Activated T-cell treated with anti-CD3 and anti-CD28 coated beads, Interleukin-2, amount 50 U/mL, for 24 hours (primary cell): ENCODE data around the gene MED22.
"Not testable (repeated sequence)": the region's sequence is repeated elsewhere in the genome, so short reads cannot be mapped to it uniquely, and the experiment has no call there.

ENCODE experiments used
- DNase-seq: peaks from one replicate; pipeline ENCODE4 v3.0.0-alpha.2; 2020
- H3K27ac Mint-ChIP-seq: 2 replicates; pipeline ENCODE4 v1.8.0; 2020; ENCODE audit warnings: mild to moderate bottlenecking, mixed read lengths
- H3K27me3 Mint-ChIP-seq: 2 replicates; pipeline ENCODE4 v1.8.0; 2020; ENCODE audit warnings: mixed read lengths
- H3K36me3 Mint-ChIP-seq: 2 replicates; pipeline ENCODE4 v1.8.0; 2020; ENCODE audit warnings: low read depth, mixed read lengths
- H3K4me1 Mint-ChIP-seq: 2 replicates; pipeline ENCODE4 v1.8.0; 2020; ENCODE audit warnings: low read depth, mixed read lengths
- H3K4me3 Mint-ChIP-seq: 2 replicates; pipeline ENCODE4 v1.8.0; 2020; ENCODE audit warnings: mild to moderate bottlenecking, moderate library complexity, mixed read lengths
- H3K9me3 Mint-ChIP-seq: 2 replicates; pipeline ENCODE4 v1.8.0; 2020; ENCODE audit warnings: mixed read lengths

MED22 gene

DNA sequence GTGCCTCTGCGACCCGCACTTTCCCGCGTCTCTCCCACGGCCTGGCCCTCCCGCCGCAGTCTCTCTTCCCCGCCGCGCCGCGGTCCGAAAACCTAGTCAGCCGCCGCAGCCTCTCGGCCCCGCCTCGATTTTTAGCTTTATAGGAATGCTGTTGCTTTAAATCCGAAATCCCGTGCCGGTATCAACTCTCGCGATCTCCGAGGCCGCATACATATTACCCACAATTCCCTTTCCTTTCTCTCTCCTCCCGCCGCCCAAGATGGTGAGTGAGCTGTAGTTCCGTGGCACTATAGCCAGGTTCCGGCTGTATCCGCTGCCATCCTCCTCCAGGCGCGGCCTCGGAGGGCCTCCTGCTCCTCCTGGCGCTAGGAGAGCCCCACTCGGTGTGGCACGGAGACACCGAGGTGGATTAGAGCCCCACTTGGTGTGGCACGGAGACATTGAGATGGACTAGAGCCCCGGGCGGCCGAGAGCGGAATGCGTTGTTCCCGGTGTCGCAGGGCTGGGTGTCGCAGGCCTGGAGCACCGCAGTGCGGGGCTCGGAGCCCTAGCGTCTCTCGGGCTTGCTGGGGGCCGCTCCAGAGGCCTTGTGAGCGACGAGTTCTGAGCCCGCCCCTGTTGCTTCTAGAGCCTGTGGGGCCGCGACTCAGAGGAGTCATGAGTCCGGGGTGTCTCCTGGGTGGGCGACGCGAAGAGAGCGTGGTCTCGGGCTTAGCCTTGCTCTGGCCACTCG lies at the start of gene MED22, which contains the start of gene RPL7A:
MED22 (minus strand) TSS at position 147 of the 733 bp plus-strand sequence. CDS start 1,469 bp downstream, outside the sequence.
RPL7A (plus strand) TSS at position 234 of the 733 bp plus-strand sequence; CDS start at position 260, 26 bp downstream.
- Mint-ChIP-seq H3K4me3 (peak within 1 kb of the TSS; percentile 98), H3K27me3 (no peaks in the 10 kb centered on the region), H3K36me3 (peaks cover 94% of the 10 kb centered on the region), H3K4me1 (peaks cover 48% of the 10 kb centered on the region), H3K27ac (peak within 1 kb of the TSS; percentile 99), H3K9me3 (no peaks in the 10 kb centered on the region)
- peak; percentile 92 for DNase-seq

DNA sequence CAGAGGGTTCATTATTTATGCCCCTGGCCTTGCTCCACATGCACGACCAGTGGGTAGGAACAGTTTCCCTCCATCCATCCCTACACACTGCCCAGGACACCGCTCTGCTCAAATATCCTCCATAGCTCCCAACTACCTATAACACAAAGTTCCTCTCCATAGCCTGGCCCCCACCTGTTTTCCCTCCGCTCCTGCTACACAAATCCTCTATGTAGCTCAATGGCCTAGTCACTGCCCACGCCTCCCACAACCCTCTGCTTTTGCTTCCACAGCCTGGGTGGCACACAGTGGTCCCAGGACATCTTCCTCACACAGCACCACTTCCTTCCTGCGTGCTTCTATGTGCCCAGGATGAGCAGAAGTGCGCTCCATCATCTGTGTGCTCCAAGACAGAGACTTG lies 49.4 kb upstream of the MED22 start:
- Mint-ChIP-seq H3K27me3 (no peaks in the 10 kb centered on the region), H3K27ac (no peak overlapping the region), H3K36me3 (peaks cover 8% of the 10 kb centered on the region), H3K4me1 (no peaks in the 10 kb centered on the region), H3K4me3 (no peak overlapping the region), H3K9me3 (no peaks in the 10 kb centered on the region)
- DNase-seq: no peak

DNA sequence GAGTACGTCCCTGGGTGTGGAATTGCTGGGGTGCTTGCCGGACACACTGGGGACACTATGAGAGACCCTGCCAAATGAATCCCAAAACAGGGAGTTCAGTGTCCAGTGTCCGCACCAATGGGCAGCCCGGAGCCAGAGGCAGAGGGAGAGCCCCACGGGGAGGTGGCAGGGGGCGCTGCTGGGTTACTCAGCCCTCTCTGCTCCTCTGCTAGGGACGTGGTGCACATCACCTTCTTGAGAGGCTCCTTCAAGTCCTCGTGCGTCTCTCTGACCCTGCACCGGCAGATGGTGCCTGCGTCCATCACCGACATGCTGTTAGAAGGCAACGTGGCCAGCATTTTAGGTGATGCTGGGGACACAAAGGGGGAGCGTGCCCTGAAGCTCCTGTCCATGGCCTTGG lies 49.0 kb upstream of the MED22 start:
- Mint-ChIP-seq H3K27me3 (no peaks in the 10 kb centered on the region), H3K4me3 (no peak overlapping the region), H3K4me1 (no peaks in the 10 kb centered on the region), H3K36me3 (peaks cover 7% of the 10 kb centered on the region), H3K27ac (no peak overlapping the region), H3K9me3 (no peaks in the 10 kb centered on the region)
- DNase-seq: no peak

DNA sequence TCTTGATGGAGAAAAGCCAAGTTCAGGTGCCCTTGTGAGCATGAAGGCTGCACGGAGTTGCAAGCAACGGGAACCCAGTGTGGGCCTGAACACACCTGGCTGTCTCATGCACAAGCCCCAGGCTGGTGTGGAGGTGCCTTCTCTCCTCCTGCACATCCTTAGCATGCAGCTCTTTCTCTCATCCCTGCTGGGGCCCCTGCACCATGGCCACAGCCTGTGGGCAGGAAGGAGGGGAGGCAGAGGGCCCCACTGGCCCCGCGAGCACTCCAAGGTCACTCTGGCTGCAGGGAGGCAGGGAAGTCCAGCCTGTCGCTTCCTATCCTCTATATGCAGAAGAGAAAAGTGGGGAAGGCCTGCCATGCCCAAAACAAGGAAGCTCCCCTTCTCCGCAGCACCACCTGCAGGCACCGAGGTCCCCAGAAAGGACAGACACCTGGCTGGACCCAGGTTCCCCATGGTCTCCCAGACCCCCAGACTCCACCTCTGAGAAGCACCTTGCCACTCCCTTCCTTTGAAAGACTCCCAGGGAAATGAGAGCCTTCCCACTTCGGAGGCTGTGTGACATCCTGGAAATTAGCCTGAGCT lies 46.8 kb upstream of the MED22 start:
- H3K27me3 Mint-ChIP-seq: peaks cover 9% of the 10 kb centered on the region
- no peak overlapping the region for H3K27ac Mint-ChIP-seq
- no peak overlapping the region for H3K4me3 Mint-ChIP-seq
- no peaks in the 10 kb centered on the region for H3K9me3 Mint-ChIP-seq
- no peaks in the 10 kb centered on the region for H3K36me3 Mint-ChIP-seq
- DNase-seq: no peak
- no peaks in the 10 kb centered on the region for H3K4me1 Mint-ChIP-seq

DNA sequence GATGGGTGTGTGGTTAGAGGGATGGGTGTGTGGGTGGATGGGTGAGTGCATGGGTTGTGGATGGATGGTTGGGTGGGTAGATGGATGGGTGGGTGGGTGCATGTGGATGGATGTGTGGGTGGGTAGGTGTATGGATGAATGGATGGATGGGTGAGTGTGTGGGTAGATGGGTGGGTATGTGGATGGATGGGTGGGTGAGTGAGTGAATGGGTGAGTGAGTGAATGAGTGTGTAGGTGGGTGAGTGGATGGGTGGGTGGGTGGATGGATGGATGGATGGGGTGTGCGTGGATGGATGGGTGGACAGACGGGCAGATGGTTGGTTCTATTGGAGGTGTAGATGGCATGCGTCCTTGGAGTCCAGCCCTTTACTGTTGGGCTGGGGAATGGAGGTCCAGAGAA lies 45.5 kb upstream of the MED22 start:
- Mint-ChIP-seq H3K27me3 (peaks cover 18% of the 10 kb centered on the region), H3K4me1 (no peaks in the 10 kb centered on the region), H3K27ac (no peak overlapping the region), H3K9me3 (no peaks in the 10 kb centered on the region), H3K36me3 (no peaks in the 10 kb centered on the region), H3K4me3 (no peak overlapping the region)
- no peak for DNase-seq

DNA sequence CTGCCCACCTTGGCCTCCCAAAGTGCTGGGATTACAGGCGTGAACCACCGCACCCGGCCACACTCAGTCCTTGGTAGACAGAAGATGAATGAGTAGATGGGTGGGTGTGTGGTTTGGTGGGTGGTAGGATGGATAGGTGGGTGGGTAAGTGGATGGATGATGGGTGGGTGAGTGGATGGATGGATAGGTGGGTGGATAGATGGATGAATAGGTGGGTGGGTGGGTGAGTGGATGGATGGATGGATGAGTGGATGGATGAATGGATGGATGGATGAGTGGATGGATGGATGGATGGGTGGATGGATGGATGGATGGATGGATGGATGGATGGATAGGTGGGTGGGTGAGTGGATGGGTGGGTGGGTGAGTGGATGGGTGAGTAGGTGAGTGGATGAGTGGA lies 44.4 kb upstream of the MED22 start:
- not testable (repeated sequence) for H3K4me3 Mint-ChIP-seq, H3K9me3 Mint-ChIP-seq, H3K36me3 Mint-ChIP-seq, H3K27ac Mint-ChIP-seq, DNase-seq, H3K4me1 Mint-ChIP-seq
- peaks cover 19% of the 10 kb centered on the region for H3K27me3 Mint-ChIP-seq

DNA sequence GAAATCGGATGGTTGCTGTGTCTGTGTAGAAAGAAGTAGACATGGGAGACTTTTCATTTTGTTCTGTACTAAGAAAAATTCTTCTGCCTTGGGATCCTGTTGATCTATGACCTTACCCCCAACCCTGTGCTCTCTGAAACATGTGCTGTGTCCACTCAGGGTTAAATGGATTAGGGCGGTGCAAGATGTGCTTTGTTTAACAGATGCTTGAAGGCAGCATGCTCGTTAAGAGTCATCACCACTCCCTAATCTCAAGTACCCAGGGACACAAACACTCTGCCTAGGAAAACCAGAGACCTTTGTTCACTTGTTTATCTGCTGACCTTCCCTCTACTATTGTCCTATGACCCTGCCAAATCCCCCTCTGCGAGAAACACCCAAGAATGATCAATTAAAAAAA lies 43.5 kb upstream of the MED22 start:
- H3K36me3 Mint-ChIP-seq, H3K4me1 Mint-ChIP-seq, H3K9me3 Mint-ChIP-seq, H3K27ac Mint-ChIP-seq, DNase-seq, H3K4me3 Mint-ChIP-seq: not testable (repeated sequence)
- peaks cover 19% of the 10 kb centered on the region for H3K27me3 Mint-ChIP-seq

DNA sequence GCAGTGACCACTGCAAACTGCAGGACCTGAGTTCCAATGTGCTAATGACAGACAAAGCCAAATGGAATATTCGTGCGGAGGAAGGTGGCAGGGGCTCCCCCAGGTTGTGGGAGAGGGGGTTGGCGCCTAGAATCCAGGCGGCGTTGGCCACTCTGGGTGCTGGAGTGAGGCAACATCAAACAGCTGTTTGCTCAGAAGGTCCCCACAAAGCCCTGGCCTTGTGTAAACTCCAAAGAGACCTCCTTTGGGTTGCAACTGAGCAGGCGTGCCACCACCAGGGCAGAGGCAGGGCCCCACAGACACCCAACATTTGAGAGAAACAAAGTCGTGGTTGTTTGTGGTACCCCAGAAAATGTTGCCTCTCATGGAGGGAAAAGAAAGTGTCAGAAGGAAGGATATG lies 42.8 kb upstream of the MED22 start:
- Mint-ChIP-seq H3K27ac (no peak overlapping the region), H3K27me3 (peaks cover 19% of the 10 kb centered on the region)
- no peak for DNase-seq

DNA sequence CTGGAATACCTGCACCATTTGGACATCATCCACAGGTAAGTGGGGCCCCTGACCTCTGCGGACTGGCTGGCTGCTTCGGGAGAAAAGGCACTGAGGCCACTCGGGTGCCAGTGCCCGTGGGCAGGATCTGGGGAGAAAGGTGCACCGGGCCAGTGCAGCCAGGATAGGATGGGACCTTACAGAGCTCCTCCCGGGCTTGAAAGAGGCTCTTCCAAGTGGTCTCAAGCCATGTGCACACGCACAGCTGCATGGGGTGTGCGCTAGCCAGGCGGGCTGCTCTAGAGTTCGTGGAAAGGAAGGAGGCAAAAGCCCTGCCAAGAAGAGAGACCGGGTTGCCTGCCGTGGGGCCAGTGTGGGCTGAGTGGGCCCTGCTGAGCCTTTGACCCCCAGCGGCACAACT lies 41.6 kb upstream of the MED22 start:
- DNase-seq: no peak
- H3K9me3 Mint-ChIP-seq: no peaks in the 10 kb centered on the region

More for the DNA sequence above, 42.8 kb upstream of the MED22 start:
- H3K36me3 Mint-ChIP-seq: no peaks in the 10 kb centered on the region
- H3K4me1 Mint-ChIP-seq: no peaks in the 10 kb centered on the region
- no peak overlapping the region for H3K4me3 Mint-ChIP-seq
- no peaks in the 10 kb centered on the region for H3K9me3 Mint-ChIP-seq

DNA sequence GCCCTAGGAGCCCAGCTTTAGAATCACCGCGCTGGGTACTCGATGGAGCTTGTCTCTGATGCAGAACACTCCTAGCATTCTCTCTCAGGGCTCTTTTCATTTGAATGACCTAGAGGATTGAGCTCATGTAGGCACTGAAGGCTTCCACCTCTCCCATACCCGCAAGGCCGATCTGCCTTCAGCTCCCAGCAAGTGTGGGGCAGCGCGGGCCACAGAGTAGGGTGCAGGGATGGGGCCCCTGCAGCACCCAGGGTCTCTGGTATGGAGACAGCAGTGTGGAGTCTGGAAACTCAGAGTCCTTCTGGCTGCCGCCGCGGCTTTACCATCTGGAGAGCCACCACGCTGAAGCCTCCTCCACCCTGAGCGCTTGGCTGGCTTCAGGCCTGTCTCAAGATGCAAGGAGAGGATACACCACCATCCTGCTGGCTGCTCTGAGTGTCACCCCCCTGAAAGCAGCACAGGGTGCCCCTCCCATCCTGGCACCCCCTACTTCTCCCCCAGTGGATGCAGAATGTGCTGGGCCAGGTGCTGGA lies 41.2 kb upstream of the MED22 start:
- no peaks in the 10 kb centered on the region for H3K4me1 Mint-ChIP-seq
- H3K27me3 Mint-ChIP-seq: peaks cover 19% of the 10 kb centered on the region
- H3K9me3 Mint-ChIP-seq: no peaks in the 10 kb centered on the region

More for the DNA sequence above, 41.6 kb upstream of the MED22 start:
- no peaks in the 10 kb centered on the region for H3K4me1 Mint-ChIP-seq
- no peak overlapping the region for H3K4me3 Mint-ChIP-seq
- H3K36me3 Mint-ChIP-seq: no peaks in the 10 kb centered on the region
- H3K27me3 Mint-ChIP-seq: peaks cover 19% of the 10 kb centered on the region
- H3K27ac Mint-ChIP-seq: no peak overlapping the region

DNA sequence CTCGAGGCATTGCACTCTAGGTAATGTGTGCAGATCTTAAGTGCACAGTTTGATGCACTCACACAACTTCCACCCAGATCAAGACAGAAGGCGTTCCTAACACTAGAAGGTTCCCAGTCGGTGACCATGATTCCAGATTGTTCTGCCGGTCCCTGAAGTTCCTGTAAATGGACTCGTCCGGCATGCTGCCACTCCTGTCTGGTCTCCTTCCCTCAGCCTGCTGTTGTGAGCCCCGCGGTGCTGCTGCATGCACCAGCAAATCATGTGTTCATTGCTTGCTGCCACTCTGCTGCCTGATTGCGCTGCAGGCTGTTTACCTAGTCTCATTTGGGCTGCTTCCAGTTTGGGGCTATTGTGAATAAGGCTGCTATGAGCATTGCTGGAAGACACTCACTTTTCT lies 39.7 kb upstream of the MED22 start:
- Mint-ChIP-seq H3K4me3 (no peak overlapping the region), H3K4me1 (no peaks in the 10 kb centered on the region), H3K9me3 (no peaks in the 10 kb centered on the region), H3K36me3 (no peaks in the 10 kb centered on the region), H3K27me3 (peaks cover 19% of the 10 kb centered on the region), H3K27ac (no peak overlapping the region)
- DNase-seq: no peak

More for the DNA sequence above, 41.2 kb upstream of the MED22 start:
- no peak overlapping the region for H3K4me3 Mint-ChIP-seq
- no peak for DNase-seq
- no peaks in the 10 kb centered on the region for H3K36me3 Mint-ChIP-seq
- no peak overlapping the region for H3K27ac Mint-ChIP-seq

DNA sequence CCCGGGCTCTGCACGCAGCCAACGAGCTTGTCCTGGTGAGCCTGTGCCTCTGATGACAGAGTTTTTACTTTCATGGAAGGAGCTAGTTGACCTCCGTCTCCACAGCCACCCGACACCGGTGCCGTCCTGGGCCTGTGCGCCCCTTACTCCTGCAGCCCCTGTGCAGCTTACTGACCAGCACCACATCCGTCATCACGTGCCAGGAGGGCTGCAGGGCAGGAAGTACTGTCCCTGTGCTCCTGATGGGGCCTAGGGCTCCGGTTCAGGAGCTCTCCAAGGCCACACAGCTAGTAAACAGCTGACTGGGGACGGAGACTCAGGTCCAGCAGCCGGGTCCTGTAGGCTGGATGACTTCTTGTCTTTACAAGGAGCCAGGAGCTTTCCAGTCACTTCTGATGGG lies 38.4 kb upstream of the MED22 start:
- no peak overlapping the region for H3K4me3 Mint-ChIP-seq
- peaks cover 19% of the 10 kb centered on the region for H3K27me3 Mint-ChIP-seq
- no peaks in the 10 kb centered on the region for H3K36me3 Mint-ChIP-seq
- H3K9me3 Mint-ChIP-seq: no peaks in the 10 kb centered on the region
- no peaks in the 10 kb centered on the region for H3K4me1 Mint-ChIP-seq
- H3K27ac Mint-ChIP-seq: no peak overlapping the region
- no peak for DNase-seq

DNA sequence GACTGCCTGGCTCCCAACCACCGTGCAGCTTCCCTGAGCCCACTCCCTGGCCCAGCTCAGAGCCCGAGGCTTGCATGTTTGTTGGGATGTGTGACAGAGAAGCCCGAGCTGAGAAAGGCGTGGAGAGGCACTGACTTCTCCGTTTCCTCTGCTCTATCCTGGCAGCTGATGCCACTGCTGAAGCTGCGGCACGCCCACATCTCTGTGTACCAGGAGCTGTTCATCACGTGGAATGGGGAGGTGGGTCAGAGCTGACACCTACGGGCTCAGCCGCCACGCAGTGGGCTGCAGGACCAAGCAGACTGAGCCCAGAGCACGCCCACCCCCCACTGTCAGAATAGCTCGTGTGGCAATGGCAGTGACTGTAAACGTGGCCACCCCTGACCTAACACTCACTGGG lies 37.5 kb upstream of the MED22 start:
- H3K4me3 Mint-ChIP-seq: no peak overlapping the region
- peaks cover 14% of the 10 kb centered on the region for H3K27me3 Mint-ChIP-seq
- no peaks in the 10 kb centered on the region for H3K4me1 Mint-ChIP-seq
- H3K27ac Mint-ChIP-seq: no peak overlapping the region
- H3K36me3 Mint-ChIP-seq: no peaks in the 10 kb centered on the region
- no peaks in the 10 kb centered on the region for H3K9me3 Mint-ChIP-seq
- no peak for DNase-seq

DNA sequence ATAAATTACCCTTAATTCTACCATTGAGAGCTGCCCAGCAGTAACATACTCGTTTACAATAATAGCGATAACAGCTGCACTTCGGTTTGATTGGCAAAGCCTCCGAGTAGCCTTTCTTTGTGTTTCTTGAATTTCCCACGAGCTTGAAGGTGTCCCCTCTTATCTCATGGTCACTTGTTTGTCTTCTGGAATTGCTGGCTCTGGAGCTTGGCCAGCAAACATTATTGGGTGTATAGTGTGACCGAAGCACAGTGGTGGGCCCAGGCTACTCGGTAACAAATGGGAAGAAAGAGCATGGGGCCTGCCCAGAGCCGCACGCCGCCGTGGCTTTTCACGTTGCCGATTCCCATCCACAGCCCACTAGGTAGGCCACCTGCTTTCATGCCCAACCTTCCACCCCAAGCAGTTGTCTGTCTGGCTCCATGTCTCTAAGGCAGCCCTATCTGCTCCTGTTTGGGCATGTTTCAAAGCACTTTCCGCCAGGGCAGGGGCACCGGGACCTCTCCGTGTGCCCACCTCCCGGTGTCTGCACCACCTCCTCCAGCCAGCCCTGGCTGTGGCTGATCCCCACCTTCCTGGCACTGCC lies 36.9 kb upstream of the MED22 start:
- Mint-ChIP-seq H3K27me3 (peaks cover 10% of the 10 kb centered on the region), H3K9me3 (no peaks in the 10 kb centered on the region), H3K4me3 (no peak overlapping the region), H3K36me3 (no peaks in the 10 kb centered on the region), H3K4me1 (no peaks in the 10 kb centered on the region), H3K27ac (no peak overlapping the region)
- DNase-seq: no peak

DNA sequence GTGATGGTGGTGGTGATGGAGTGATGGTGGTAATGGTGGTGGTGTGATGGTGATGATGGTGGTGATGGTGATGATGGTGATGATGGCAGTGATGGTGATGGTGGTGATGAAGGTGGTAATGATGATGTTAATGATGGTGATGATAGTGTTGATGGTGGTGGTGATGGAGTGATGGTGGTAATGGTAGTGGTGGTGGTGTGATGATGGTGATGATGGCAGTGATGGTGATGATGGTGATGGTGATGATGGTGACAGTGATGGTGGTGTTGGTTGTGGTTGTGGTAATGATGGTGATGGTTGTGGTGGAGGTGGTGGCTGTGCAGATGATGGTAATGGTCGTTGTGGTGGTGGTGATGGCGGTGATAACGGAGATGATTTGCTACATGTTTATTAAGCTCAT lies 35.5 kb upstream of the MED22 start:
- Mint-ChIP-seq H3K27me3 (peaks cover 1% of the 10 kb centered on the region), H3K4me1 (no peaks in the 10 kb centered on the region), H3K36me3 (no peaks in the 10 kb centered on the region), H3K9me3 (no peaks in the 10 kb centered on the region), H3K4me3 (no peak overlapping the region), H3K27ac (no peak overlapping the region)
- DNase-seq: no peak
